ENCODE measurements around the gene CIB1.
"Not testable (repeated sequence)": the region's sequence is repeated elsewhere in the genome, so short reads cannot be mapped to it uniquely, and the experiment has no call there.

Gene CIB1

GRCh38 chr15:90200534-90201129 is 33.1 kb downstream of the CIB1 start:
- Histone ChIP-seq H3K4me1 (ENCODE audit: control insufficient read depth, insufficient read depth, low read length, poor library complexity, severe bottlenecking) (peaks cover 20% of the 10 kb centered on the region), H3K27ac (ENCODE audit: insufficient read depth, low read length, poor library complexity, severe bottlenecking) (peak overlapping the region; percentile 71)
- DNase-seq = no peak

GRCh38 chr15:90194655-90195054 is 39.1 kb downstream of the CIB1 start:
- Histone ChIP-seq H3K4me1 (ENCODE audit: control insufficient read depth, insufficient read depth, low read length, poor library complexity, severe bottlenecking) (peaks cover 11% of the 10 kb centered on the region), H3K9me3 (ENCODE audit: control insufficient read depth, low read length) (no peaks in the 10 kb centered on the region), H3K4me3 (ENCODE audit: insufficient read depth, low read depth, low read length, poor library complexity, severe bottlenecking) (no peak overlapping the region), H3K36me3 (ENCODE audit: control insufficient read depth, insufficient read depth, low read length) (no peaks in the 10 kb centered on the region), H3K27ac (ENCODE audit: insufficient read depth, low read length, poor library complexity, severe bottlenecking) (no peak overlapping the region), H3K27me3 (replicated peaks; ENCODE audit: control insufficient read depth, insufficient read depth, low read length, poor library complexity, severe bottlenecking) (no peaks in the 10 kb centered on the region)
- no peak for DNase-seq

More at GRCh38 chr15:90200534-90201129, 33.1 kb downstream of the CIB1 start:
- Histone ChIP-seq H3K36me3 (ENCODE audit: control insufficient read depth, insufficient read depth, low read length) (no peaks in the 10 kb centered on the region), H3K4me3 (ENCODE audit: insufficient read depth, low read depth, low read length, poor library complexity, severe bottlenecking) (peak overlapping the region; percentile 94), H3K9me3 (ENCODE audit: control insufficient read depth, low read length) (no peaks in the 10 kb centered on the region), H3K27me3 (replicated peaks; ENCODE audit: control insufficient read depth, insufficient read depth, low read length, poor library complexity, severe bottlenecking) (no peaks in the 10 kb centered on the region)

GRCh38 chr15:90192961-90193786 is 40.6 kb downstream of the CIB1 start:
- Histone ChIP-seq H3K27me3 (replicated peaks; ENCODE audit: control insufficient read depth, insufficient read depth, low read length, poor library complexity, severe bottlenecking) (no peaks in the 10 kb centered on the region), H3K4me1 (ENCODE audit: control insufficient read depth, insufficient read depth, low read length, poor library complexity, severe bottlenecking) (peaks cover 11% of the 10 kb centered on the region), H3K9me3 (ENCODE audit: control insufficient read depth, low read length) (no peaks in the 10 kb centered on the region), H3K27ac (ENCODE audit: insufficient read depth, low read length, poor library complexity, severe bottlenecking) (no peak overlapping the region), H3K36me3 (ENCODE audit: control insufficient read depth, insufficient read depth, low read length) (no peaks in the 10 kb centered on the region), H3K4me3 (ENCODE audit: insufficient read depth, low read depth, low read length, poor library complexity, severe bottlenecking) (no peak overlapping the region)
- DNase-seq = no peak

GRCh38 chr15:90191794-90192509 is 41.8 kb downstream of the CIB1 start:
- no peak for DNase-seq
- Histone ChIP-seq H3K27me3 (replicated peaks; ENCODE audit: control insufficient read depth, insufficient read depth, low read length, poor library complexity, severe bottlenecking) (no peaks in the 10 kb centered on the region), H3K4me1 (ENCODE audit: control insufficient read depth, insufficient read depth, low read length, poor library complexity, severe bottlenecking) (peaks cover 11% of the 10 kb centered on the region), H3K4me3 (ENCODE audit: insufficient read depth, low read depth, low read length, poor library complexity, severe bottlenecking) (no peak overlapping the region), H3K27ac (ENCODE audit: insufficient read depth, low read length, poor library complexity, severe bottlenecking) (no peak overlapping the region), H3K9me3 (ENCODE audit: control insufficient read depth, low read length) (no peaks in the 10 kb centered on the region), H3K36me3 (ENCODE audit: control insufficient read depth, insufficient read depth, low read length) (no peaks in the 10 kb centered on the region)

- no peak for DNase-seq
- H3K4me1 ChIP-seq (ENCODE audit: control insufficient read depth, insufficient read depth, low read length, poor library complexity, severe bottlenecking) = peaks cover 11% of the 10 kb centered on the region
- H3K9me3 ChIP-seq (ENCODE audit: control insufficient read depth, low read length) = no peaks in the 10 kb centered on the region
- no peaks in the 10 kb centered on the region for H3K27me3 ChIP-seq (replicated peaks; ENCODE audit: control insufficient read depth, insufficient read depth, low read length, poor library complexity, severe bottlenecking)
- no peaks in the 10 kb centered on the region for H3K36me3 ChIP-seq (ENCODE audit: control insufficient read depth, insufficient read depth, low read length)
- no peak overlapping the region for H3K4me3 ChIP-seq (ENCODE audit: insufficient read depth, low read depth, low read length, poor library complexity, severe bottlenecking)
- H3K27ac ChIP-seq (ENCODE audit: insufficient read depth, low read length, poor library complexity, severe bottlenecking) = no peak overlapping the region
Measured at GRCh38 chr15:90191344-90191687, 42.4 kb downstream of the CIB1 start.

- Histone ChIP-seq H3K36me3 (ENCODE audit: control insufficient read depth, insufficient read depth, low read length) (no peaks in the 10 kb centered on the region), H3K4me1 (ENCODE audit: control insufficient read depth, insufficient read depth, low read length, poor library complexity, severe bottlenecking) (peaks cover 11% of the 10 kb centered on the region), H3K27ac (ENCODE audit: insufficient read depth, low read length, poor library complexity, severe bottlenecking) (no peak overlapping the region), H3K4me3 (ENCODE audit: insufficient read depth, low read depth, low read length, poor library complexity, severe bottlenecking) (no peak overlapping the region), H3K27me3 (replicated peaks; ENCODE audit: control insufficient read depth, insufficient read depth, low read length, poor library complexity, severe bottlenecking) (no peaks in the 10 kb centered on the region), H3K9me3 (ENCODE audit: control insufficient read depth, low read length) (no peaks in the 10 kb centered on the region)
- DNase-seq = no peak
Measured at GRCh38 chr15:90190606-90191343, 43.0 kb downstream of the CIB1 start.

- no peak overlapping the region for H3K27ac ChIP-seq (ENCODE audit: insufficient read depth, low read length, poor library complexity, severe bottlenecking)
- DNase-seq = no peak
- H3K9me3 ChIP-seq (ENCODE audit: control insufficient read depth, low read length) = no peaks in the 10 kb centered on the region
- H3K4me3 ChIP-seq (ENCODE audit: insufficient read depth, low read depth, low read length, poor library complexity, severe bottlenecking) = no peak overlapping the region
- H3K4me1 ChIP-seq (ENCODE audit: control insufficient read depth, insufficient read depth, low read length, poor library complexity, severe bottlenecking) = peaks cover 11% of the 10 kb centered on the region
- H3K27me3 ChIP-seq (replicated peaks; ENCODE audit: control insufficient read depth, insufficient read depth, low read length, poor library complexity, severe bottlenecking) = no peaks in the 10 kb centered on the region
- no peaks in the 10 kb centered on the region for H3K36me3 ChIP-seq (ENCODE audit: control insufficient read depth, insufficient read depth, low read length)
Measured at GRCh38 chr15:90189781-90190467, 43.8 kb downstream of the CIB1 start.

- no peak for DNase-seq
- Histone ChIP-seq H3K27me3 (replicated peaks; ENCODE audit: control insufficient read depth, insufficient read depth, low read length, poor library complexity, severe bottlenecking) (no peaks in the 10 kb centered on the region), H3K27ac (ENCODE audit: insufficient read depth, low read length, poor library complexity, severe bottlenecking) (no peak overlapping the region), H3K4me3 (ENCODE audit: insufficient read depth, low read depth, low read length, poor library complexity, severe bottlenecking) (no peak overlapping the region), H3K9me3 (ENCODE audit: control insufficient read depth, low read length) (no peaks in the 10 kb centered on the region), H3K4me1 (ENCODE audit: control insufficient read depth, insufficient read depth, low read length, poor library complexity, severe bottlenecking) (peaks cover 14% of the 10 kb centered on the region), H3K36me3 (ENCODE audit: control insufficient read depth, insufficient read depth, low read length) (no peaks in the 10 kb centered on the region)
Measured at GRCh38 chr15:90188914-90189748, 44.6 kb downstream of the CIB1 start.

GRCh38 chr15:90188065-90188464 is 45.7 kb downstream of the CIB1 start:
- DNase-seq; H3K9me3 ChIP-seq (ENCODE audit: control insufficient read depth, low read length); H3K4me3 ChIP-seq (ENCODE audit: insufficient read depth, low read depth, low read length, poor library complexity, severe bottlenecking); H3K36me3 ChIP-seq (ENCODE audit: control insufficient read depth, insufficient read depth, low read length); H3K27ac ChIP-seq (ENCODE audit: insufficient read depth, low read length, poor library complexity, severe bottlenecking); H3K27me3 ChIP-seq (replicated peaks; ENCODE audit: control insufficient read depth, insufficient read depth, low read length, poor library complexity, severe bottlenecking): not testable (repeated sequence)
- peaks cover 14% of the 10 kb centered on the region for H3K4me1 ChIP-seq (ENCODE audit: control insufficient read depth, insufficient read depth, low read length, poor library complexity, severe bottlenecking)
